ENCODE results near the gene TCP11.

TCP11 gene

DNA sequence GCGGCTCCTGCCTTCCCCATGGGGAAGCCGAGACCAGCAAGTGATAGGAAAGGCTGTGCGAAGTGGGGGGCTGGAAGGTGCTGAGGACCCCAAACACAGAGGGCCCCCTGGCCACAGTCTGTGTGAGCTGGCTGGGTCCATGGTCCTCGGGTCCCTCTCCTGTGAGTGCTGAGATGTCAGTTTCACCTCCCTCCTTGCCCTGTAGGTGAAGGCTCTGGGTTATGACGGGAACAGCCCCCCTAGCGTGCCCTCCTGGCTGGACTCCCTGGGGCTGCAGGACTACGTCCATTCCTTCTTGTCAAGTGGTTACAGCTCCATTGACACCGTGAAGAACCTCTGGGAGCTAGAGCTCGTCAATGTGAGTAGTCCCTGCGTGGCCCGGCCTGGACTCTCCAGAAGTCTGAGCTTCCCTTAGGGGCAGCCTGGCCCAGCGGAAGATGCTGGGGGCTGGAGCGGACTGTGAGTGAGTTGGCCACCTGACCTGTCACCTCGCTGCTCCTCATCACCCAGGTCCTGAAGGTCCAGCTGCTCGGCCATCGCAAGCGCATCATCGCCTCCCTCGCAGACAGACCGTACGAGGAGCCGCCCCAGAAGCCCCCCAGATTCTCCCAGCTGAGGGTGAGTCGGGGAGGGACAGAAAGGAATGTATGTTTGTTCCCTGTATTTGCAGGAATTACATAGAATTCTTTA is 61.7 kb downstream of the TCP11 start:
- DNase-seq = no peak

DNA sequence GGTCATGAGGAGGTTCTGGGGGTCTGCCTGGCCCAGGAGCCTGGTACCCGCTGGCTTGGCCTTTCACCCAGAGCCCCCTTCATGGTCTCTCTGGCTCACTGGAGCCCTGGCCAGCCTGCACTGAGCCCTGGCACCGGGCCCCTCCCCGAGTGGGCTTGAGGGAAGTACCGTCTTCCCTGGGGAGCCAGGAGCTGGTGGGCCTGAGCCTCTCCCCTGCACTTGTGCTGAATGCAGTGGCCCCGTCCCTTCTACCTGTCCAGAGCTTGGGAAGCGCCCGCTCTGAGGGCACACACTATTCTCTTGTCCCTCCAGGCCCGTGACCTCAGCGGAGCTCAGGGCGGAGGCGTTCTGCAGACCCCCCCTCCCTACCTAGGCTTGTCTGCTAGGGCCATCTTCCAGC is 62.2 kb downstream of the TCP11 start:
- no peak for DNase-seq

DNA sequence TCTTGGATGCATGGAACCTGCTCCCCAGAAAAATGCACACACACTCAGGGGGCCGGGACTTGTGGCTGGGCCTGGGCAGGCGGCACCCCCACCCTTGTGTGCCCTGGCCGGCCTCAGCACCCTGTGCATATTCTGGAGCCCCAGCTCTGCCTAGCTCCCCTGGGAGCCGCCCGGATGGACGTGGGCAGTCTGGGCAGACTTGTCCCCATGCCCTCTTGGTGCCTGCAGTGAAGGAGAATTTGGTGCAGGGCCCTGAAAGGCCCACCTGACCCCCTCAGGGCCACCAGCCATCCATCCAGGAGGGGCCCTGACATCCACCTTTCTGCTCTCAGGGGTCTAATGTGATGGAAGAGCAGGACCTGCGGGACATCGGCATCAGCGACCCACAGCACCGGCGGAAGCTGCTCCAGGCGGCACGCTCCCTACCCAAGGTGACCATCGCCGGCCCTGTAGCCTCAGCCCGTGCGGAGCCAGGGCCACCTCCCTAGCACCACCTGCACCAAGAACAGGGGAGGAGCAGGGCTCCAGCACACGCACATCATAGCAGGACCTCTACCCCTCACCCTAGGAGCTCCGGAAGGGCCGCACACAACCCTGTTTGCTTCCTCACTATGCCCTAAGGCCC is 62.8 kb downstream of the TCP11 start:
- DNase-seq = no peak

DNA sequence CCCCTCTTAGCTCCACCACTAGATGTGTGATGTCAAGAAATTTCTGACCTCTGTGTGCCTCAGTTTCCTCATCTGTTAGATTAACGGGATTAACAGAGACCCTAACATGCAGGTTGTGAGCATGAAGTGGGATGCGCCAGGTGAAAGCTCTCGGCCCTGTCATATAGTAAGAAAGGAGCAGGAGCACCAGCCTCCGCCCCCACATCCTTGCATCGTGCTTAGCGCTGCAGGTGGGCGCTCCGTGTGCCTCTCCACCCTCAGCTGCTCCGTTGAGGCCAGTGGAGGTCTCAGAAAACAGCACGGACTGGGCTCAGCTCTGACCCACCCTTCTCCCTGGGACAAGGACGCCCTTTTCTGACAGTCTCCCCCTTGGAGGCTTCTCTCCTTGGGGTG is 63.4 kb downstream of the TCP11 start:
- no peak for DNase-seq

DNA sequence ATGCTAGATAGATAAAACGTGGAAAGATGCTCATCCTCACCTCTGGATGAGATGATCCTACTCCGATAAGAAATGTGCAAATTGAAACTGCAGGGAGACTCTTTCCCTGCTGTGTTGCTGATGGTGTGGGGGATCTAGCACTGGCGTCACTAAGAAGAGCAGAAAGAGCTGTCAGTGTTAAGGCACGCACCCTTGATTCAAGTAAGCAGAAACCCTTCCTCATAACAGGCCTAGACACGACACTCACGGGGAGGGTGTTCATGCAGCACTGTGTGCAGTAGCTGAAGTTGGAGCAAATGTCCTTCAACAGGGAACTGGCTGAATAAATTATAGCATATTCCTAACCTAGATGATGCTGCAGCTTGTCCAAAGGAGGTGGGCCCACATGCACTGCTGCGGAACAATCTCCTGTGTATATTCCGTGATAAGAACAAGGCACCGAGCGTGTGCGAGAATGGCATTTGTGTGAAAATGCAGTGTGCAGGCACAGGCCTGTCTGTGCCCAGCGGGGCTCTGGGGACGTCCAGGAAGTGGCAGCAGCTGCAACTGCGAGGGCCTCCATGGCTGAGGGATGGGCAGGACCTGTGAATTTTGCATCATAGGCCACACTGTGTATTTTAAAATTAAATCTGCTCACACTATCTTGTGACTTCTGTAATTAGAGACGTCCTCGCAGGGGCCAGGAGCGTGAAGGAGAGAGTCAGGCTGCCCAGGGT is 64.0 kb downstream of the TCP11 start:
- no peak for DNase-seq

DNA sequence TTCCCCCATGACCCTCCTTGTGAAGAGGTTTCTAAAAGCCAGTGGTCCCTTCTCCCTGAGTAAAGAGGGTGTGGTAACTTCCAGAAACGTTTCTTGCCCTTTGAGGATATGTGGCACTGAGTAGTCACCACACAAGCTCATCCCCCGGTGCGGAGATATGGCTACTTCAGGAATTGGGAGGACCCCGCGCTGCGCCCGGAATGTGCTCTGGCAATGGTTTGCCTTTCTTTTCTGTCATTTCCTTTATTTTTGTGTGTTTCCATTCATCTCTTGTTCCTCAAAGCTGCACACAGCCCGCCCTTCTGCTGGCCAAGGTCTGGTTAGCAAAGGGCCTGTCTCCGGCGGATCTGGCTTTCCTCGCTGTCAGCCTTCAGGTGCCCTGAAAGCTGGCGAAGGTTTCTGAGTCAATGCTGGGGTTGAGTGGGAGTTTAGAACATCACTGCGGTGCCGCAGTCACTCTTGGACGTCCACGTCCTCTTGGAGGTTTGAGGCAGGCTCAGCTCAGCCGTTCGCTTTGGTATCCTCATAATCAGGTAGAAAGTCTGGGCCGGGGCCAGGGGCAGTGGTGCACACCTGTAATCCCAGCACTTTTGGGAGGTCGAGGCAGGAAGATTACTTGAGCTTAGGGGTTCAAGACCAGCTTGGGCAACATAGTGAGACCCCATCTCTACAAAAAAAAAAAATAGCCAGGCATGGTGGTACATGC is 67.2 kb downstream of the TCP11 start:
- DNase-seq = no peak

DNA sequence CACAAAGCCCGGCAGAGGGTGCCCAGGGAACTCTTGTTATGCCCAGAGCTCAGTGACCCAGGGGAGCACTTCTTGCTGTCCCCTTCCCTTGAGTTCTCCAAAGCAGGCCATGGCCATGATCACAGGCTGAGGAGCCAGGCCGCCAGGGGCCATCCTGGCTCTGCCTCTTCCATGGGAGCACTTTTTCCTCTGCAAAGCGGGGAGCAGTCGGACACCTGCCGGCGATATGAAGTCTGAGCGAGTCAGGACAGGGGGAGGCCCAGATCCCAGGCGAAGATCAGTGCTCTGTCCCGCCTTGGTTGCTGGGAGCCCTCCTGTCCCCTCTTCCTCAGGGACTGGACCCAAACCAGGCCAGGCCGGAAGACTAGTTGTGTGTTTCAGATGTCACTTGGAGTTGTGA is 67.9 kb downstream of the TCP11 start:
- no peak for DNase-seq

DNA sequence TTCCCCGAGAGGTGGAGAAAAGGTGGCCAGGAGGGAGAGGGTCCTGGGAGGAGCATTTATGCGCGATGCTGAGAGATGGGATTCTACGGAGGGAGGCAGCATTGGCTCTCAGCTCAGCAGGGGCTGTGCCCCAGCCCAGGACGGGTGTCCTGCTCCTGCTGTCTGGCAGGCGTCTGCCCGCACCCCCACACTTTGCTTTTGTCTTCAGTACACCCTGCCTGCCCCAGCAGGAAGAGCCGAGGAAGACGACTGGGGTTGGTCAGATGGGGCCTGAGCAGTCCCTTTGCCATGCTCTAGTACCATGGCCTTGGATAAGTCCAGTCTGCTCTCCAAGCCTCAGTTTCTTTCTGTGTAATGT is 68.5 kb downstream of the TCP11 start:
- DNase-seq = no peak

DNA sequence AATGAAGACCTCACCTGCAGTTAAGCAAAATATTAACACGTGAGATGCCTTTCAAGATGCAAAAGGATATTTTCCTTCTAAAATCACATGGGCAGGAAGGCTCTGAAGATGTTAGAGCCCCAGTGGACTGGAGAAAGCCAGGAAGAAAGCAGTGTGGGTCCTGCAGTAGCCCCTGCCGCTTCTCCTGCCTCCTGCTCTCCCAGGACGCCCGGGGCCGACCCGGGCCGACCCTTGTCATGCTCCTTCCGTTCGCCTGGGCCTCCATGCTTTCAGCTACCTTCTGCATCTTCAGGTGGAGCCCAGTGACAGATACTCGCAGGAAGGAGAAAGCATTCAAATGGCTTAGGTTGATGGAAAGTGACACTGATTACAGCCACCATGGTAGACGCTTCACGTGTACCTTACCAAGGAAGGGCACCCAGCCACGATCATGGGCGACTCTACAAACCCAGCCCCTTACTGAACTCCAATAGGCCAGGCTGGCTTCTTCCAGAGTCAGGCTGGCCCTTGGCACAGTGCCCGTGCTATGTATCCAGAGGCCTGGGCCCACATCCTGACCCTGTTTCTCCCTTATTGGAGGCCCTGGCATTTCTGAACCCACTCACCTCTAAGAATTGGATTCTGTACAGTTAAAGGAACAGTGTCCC is 69.0 kb downstream of the TCP11 start:
- DNase-seq = no peak

DNA sequence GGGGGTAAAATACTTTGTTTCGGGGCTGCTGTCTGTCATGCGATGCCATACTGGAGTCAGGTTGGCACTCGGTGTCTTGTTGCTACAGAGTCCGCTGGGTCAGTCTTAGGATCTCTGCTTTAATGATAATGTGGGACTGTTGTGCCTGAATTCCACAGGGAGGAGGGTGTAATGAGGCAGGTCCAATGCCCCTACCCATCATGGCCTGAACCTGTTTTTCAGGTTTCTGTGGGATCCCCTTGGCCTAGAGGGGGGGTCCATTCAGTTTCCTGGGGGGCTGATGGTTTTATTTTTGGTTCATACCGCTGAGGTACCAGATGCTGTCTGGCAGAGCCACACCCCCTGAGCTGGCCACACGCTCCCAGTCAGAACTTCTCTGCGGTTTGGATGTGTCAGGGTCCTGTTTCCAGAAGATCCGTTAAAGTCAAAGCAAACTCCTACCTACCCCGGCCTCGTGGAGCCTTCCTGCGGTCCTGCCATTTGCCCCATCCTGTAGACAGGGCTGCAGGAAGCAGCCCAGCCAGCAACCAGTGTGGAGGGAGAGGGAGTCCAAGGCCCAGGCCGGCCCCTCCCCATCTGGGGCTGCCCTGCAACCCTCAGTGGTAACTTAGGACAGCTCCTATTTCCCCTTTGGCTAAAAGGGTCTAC is 69.7 kb downstream of the TCP11 start:
- DNase-seq = no peak

DNA sequence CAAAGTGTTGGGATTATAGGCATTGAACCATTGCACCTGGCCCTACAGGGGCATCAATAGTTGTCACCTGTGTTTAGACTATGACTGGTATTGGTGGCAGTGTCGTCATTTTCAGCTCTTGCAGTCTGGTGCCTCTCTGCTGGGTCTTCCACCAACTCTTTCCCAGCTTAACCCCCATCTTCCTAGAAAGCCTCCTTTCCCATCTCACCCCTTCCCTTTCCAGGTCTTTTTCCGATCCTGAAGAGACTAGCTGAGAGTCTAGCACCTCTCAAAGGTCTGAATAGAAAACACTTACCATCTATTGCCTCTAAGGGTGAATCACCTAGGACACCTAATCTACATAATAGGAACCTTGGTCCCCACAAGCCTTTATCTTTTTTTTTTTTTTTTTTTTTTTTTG is 71.0 kb downstream of the TCP11 start:
- DNase-seq = no peak

DNA sequence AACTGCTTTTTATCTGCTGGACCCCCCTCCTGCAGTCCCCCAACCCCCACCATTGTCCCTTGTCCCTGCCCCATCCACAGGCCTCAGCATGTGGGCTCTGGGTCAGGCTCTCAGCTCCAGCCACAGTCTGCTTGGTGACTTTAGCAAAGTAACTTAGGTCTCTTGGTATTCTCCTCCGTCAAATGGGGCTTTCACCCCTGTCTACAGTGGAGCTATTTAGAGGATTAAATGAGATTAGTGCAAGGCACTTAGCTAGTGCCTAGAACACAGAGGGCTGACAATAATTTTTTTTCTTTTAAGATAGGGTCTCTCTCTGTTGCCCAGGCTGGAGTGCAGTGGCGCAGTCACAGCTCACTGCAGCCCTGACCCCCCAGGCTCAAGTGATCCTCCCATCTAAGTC is 71.9 kb downstream of the TCP11 start:
- DNase-seq = no peak

DNA sequence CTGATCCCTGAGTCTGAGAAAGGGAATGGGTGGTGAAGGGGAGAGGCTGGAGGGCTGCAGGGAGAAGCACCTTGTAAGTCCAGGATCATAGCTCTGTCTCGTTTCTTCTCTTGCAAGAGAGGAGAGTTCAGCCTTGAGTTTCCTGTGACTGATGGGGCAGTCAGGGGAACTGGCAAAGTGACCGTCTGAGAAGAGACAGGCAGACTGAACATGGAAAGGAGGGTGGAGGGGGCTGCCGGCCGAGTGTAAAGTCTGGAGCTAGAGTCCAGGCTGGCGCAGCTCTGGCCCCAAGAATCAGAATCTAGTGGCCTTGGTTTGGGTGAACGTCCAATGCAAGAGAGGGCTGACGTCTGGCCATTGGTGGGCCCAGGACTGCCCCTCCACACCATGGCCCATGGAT is 72.5 kb downstream of the TCP11 start:
- DNase-seq = no peak

DNA sequence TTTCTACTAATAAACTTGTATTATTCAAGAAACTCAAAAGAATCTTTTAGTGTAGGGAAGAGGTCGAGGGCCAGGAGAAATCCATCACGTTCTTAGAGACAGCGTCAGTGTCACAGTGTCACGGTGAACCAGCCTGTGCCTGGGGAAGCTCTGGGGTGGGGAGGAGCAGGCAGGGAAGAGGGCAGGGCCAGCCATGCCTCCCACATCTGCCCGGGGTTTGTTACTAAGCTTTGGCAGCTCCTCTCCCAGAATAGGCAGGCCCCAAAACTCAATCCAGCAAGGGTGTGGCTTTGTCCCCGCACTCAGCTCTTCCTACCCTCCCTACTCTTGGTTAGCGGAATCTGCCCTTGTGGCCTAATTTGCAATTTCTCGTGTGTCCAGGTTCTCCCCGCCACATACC is 72.9 kb downstream of the TCP11 start:
- DNase-seq = no peak
